ENCODE data around the gene CENPU.

Gene CENPU

GRCh38 chr4:184763150-184763780 is 29.4 kb upstream of the CENPU start:
- no peaks in the 10 kb centered on the region for H3K4me1 ChIP-seq (ENCODE audit: insufficient read depth, low read length)
- no peaks in the 10 kb centered on the region for H3K36me3 ChIP-seq (ENCODE audit: insufficient read depth, low read length)
- no peaks in the 10 kb centered on the region for H3K9me3 ChIP-seq (ENCODE audit: control insufficient read depth, insufficient read depth, low read length)
- H3K9ac ChIP-seq (ENCODE audit: low read depth, low read length): no peak overlapping the region

DNA sequence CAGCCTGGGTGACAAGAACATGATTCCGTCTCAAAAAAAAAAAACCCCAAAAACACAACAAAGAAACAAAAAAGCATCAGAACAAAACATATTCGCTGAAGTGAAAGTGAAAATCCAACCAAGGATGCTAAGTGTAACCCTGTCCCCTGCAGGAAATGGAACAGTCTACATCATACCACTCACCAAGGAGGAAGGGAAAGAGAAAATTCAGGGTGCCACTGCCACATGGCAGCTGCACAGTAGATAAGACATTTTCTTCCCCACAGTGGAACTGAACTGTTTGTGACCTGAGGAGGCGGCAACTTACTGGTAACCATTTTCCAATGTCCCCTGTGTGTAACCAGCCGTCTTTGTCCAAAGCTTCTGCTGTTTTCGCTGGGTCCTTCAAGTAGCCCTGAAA is 28.2 kb upstream of the CENPU start:
- Histone ChIP-seq H3K36me3 (ENCODE audit: insufficient read depth, low read length) (no peaks in the 10 kb centered on the region), H3K9ac (ENCODE audit: low read depth, low read length) (no peak overlapping the region)

GRCh38 chr4:184760681-184761080 is 26.8 kb upstream of the CENPU start:
- Histone ChIP-seq H3K36me3 (ENCODE audit: insufficient read depth, low read length) (no peaks in the 10 kb centered on the region), H3K4me1 (ENCODE audit: insufficient read depth, low read length) (no peaks in the 10 kb centered on the region), H3K9me3 (ENCODE audit: control insufficient read depth, insufficient read depth, low read length) (no peaks in the 10 kb centered on the region), H3K9ac (ENCODE audit: low read depth, low read length) (no peak overlapping the region)

More for the DNA sequence above, 28.2 kb upstream of the CENPU start:
- Histone ChIP-seq H3K4me1 (ENCODE audit: insufficient read depth, low read length) (no peaks in the 10 kb centered on the region), H3K9me3 (ENCODE audit: control insufficient read depth, insufficient read depth, low read length) (no peaks in the 10 kb centered on the region)

GRCh38 chr4:184757810-184758209 is 23.9 kb upstream of the CENPU start:
- no peaks in the 10 kb centered on the region for H3K4me1 ChIP-seq (ENCODE audit: insufficient read depth, low read length)
- H3K9ac ChIP-seq (ENCODE audit: low read depth, low read length): no peak overlapping the region
- H3K36me3 ChIP-seq (ENCODE audit: insufficient read depth, low read length): no peaks in the 10 kb centered on the region
- no peaks in the 10 kb centered on the region for H3K9me3 ChIP-seq (ENCODE audit: control insufficient read depth, insufficient read depth, low read length)

DNA sequence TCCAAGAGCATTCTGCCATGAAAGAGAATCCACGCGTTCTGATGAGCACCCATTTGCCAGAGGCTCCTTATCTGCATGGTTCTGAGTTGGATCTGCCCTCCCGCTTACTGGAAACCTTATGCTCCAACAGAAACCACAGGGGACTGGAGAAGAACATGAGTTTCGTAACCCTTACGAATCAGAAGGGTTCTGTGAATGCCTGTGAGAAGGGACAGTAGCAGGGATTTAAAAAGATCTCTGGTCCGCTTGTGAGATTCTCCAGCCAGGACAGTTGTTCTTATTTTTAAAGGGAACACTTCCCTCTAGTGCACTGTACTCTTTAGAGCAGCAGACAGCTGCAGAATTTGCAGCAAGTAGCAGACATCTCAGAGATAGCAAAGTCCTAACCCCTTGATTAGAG is 22.5 kb upstream of the CENPU start:
- no peaks in the 10 kb centered on the region for H3K4me1 ChIP-seq (ENCODE audit: insufficient read depth, low read length)

GRCh38 chr4:184755278-184755677 is 21.4 kb upstream of the CENPU start:
- no peak overlapping the region for H3K9ac ChIP-seq (ENCODE audit: low read depth, low read length)
- no peaks in the 10 kb centered on the region for H3K9me3 ChIP-seq (ENCODE audit: control insufficient read depth, insufficient read depth, low read length)
- no peaks in the 10 kb centered on the region for H3K36me3 ChIP-seq (ENCODE audit: insufficient read depth, low read length)
- no peaks in the 10 kb centered on the region for H3K4me1 ChIP-seq (ENCODE audit: insufficient read depth, low read length)

More for the DNA sequence above, 22.5 kb upstream of the CENPU start:
- H3K9me3 ChIP-seq (ENCODE audit: control insufficient read depth, insufficient read depth, low read length): no peaks in the 10 kb centered on the region
- H3K36me3 ChIP-seq (ENCODE audit: insufficient read depth, low read length): no peaks in the 10 kb centered on the region
- H3K9ac ChIP-seq (ENCODE audit: low read depth, low read length): no peak overlapping the region

DNA sequence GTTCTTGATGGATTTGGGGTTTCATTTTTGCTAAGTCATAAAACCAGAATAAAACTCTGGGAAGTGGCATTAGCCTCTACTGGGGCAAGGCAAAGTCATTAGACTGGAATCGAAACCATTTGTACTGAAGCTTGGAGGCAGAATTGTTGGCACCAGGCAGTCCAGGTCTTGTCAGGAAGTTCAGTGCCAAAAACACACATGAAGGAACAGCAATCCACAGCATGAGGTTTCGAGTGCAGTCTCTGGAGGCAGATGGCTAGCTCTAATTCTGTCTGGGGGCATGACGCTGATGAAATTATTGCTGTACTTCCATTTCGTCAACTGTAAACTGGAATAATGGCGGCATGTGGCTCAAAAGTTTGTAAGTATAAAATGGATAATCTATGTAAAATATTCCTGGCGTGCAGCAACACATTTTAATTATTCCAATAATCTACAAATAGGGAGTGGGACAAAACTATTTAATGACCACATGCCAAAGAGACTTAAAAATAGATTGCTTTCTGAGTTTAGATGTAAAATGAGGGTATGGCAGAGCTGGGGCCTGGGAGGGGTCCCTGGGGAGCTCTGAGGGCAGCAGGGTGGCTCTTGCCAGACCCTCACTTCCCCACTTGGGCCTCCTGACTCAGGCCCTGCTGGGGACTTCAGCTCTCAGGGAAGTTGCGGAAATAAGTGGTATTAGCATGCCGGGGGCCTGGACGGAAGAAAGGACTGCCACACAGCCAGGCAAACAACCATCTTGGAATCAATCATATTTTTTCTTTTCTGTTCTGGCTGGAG is 18.8 kb upstream of the CENPU start:
- H3K9ac ChIP-seq (ENCODE audit: low read depth, low read length): no peak overlapping the region
- H3K36me3 ChIP-seq (ENCODE audit: insufficient read depth, low read length): no peaks in the 10 kb centered on the region
- peaks cover 5% of the 10 kb centered on the region; the same call in 1 of the 2 replicates for H3K4me1 ChIP-seq (ENCODE audit: insufficient read depth, low read length)
- no peaks in the 10 kb centered on the region for H3K9me3 ChIP-seq (ENCODE audit: control insufficient read depth, insufficient read depth, low read length)

- Histone ChIP-seq H3K4me1 (ENCODE audit: insufficient read depth, low read length) (peaks cover 12% of the 10 kb centered on the region), H3K36me3 (ENCODE audit: insufficient read depth, low read length) (no peaks in the 10 kb centered on the region), H3K9ac (ENCODE audit: low read depth, low read length) (no peak overlapping the region), H3K9me3 (ENCODE audit: control insufficient read depth, insufficient read depth, low read length) (no peaks in the 10 kb centered on the region)
Observed at GRCh38 chr4:184751585-184751956, 17.7 kb upstream of the CENPU start.

DNA sequence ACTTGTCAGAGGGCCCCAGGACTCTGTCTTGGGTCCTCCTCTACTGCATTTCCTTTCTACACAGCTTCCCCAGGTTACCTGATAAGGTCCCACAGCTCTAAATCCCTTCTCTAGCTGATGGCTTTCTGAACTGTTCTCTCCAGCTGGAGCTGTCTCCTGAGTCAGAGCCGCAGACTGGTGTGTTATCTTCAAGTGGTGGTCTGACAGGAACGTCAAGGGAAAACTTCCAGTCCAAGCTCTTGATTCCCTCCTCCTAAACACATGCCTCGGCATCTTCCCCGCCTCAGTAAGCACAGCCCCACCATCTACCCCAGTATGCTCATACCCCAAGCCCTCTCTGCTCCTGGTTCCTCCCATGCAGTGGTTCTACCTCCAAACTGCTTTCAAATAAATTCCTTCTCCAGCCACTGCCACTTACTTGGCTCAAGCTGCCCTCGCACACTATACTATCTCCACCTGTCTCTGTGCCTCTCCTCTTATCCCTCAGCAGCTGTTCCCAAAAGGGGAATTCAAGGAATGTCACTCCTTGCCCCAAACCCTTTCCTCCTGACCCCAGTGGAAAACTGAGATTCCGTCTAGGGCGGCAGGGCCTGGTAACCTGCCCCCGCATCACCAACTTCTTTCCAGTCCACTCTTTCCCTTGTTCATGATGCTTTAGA is 17.2 kb upstream of the CENPU start:
- Histone ChIP-seq H3K9me3 (ENCODE audit: control insufficient read depth, insufficient read depth, low read length) (no peaks in the 10 kb centered on the region), H3K9ac (ENCODE audit: low read depth, low read length) (no peak overlapping the region), H3K4me1 (ENCODE audit: insufficient read depth, low read length) (peaks cover 18% of the 10 kb centered on the region)

GRCh38 chr4:184748251-184748652 is 14.4 kb upstream of the CENPU start:
- peaks cover 20% of the 10 kb centered on the region for H3K4me1 ChIP-seq (ENCODE audit: insufficient read depth, low read length)
- H3K36me3 ChIP-seq (ENCODE audit: insufficient read depth, low read length): no peaks in the 10 kb centered on the region
- H3K9me3 ChIP-seq (ENCODE audit: control insufficient read depth, insufficient read depth, low read length): no peaks in the 10 kb centered on the region
- H3K9ac ChIP-seq (ENCODE audit: low read depth, low read length): no peak overlapping the region

More for the DNA sequence above, 17.2 kb upstream of the CENPU start:
- no peaks in the 10 kb centered on the region for H3K36me3 ChIP-seq (ENCODE audit: insufficient read depth, low read length)

- Histone ChIP-seq H3K4me1 (ENCODE audit: insufficient read depth, low read length) (peaks cover 20% of the 10 kb centered on the region), H3K36me3 (ENCODE audit: insufficient read depth, low read length) (no peaks in the 10 kb centered on the region), H3K9ac (ENCODE audit: low read depth, low read length) (no peak overlapping the region), H3K9me3 (ENCODE audit: control insufficient read depth, insufficient read depth, low read length) (no peaks in the 10 kb centered on the region)
Observed at GRCh38 chr4:184747034-184747830, 13.3 kb upstream of the CENPU start.

GRCh38 chr4:184745831-184746795 is 12.2 kb upstream of the CENPU start:
- no peak overlapping the region for H3K9ac ChIP-seq (ENCODE audit: low read depth, low read length)

DNA sequence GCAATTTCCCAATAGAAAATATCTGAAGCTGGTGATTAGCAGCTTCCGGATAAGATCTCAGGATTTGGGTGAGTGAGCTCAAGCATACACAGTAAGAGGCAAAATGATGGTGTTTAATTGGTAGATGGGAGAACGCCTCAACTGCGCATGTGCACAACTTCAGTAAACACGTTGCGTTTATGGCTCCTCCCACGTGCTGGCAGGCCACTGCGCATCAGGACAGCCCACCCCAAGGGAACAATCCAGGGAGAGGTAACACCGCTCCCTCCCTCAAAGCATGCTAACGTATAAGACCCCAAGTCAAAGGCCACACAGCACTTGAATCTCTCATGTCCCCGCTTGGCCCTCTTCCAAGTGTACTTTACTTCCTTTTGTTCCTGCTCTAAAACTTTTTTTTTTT is 10.3 kb upstream of the CENPU start:
- peaks cover 20% of the 10 kb centered on the region for H3K4me1 ChIP-seq (ENCODE audit: insufficient read depth, low read length)
- H3K9me3 ChIP-seq (ENCODE audit: control insufficient read depth, insufficient read depth, low read length): peaks cover 3% of the 10 kb centered on the region
- no peaks in the 10 kb centered on the region for H3K36me3 ChIP-seq (ENCODE audit: insufficient read depth, low read length)
- no peak overlapping the region for H3K9ac ChIP-seq (ENCODE audit: low read depth, low read length)

More at GRCh38 chr4:184745831-184746795, 12.2 kb upstream of the CENPU start:
- Histone ChIP-seq H3K36me3 (ENCODE audit: insufficient read depth, low read length) (no peaks in the 10 kb centered on the region), H3K4me1 (ENCODE audit: insufficient read depth, low read length) (peaks cover 20% of the 10 kb centered on the region), H3K9me3 (ENCODE audit: control insufficient read depth, insufficient read depth, low read length) (no peaks in the 10 kb centered on the region)
